ENCODE measurements around the gene STAT5A.

The STAT5A gene

DNA sequence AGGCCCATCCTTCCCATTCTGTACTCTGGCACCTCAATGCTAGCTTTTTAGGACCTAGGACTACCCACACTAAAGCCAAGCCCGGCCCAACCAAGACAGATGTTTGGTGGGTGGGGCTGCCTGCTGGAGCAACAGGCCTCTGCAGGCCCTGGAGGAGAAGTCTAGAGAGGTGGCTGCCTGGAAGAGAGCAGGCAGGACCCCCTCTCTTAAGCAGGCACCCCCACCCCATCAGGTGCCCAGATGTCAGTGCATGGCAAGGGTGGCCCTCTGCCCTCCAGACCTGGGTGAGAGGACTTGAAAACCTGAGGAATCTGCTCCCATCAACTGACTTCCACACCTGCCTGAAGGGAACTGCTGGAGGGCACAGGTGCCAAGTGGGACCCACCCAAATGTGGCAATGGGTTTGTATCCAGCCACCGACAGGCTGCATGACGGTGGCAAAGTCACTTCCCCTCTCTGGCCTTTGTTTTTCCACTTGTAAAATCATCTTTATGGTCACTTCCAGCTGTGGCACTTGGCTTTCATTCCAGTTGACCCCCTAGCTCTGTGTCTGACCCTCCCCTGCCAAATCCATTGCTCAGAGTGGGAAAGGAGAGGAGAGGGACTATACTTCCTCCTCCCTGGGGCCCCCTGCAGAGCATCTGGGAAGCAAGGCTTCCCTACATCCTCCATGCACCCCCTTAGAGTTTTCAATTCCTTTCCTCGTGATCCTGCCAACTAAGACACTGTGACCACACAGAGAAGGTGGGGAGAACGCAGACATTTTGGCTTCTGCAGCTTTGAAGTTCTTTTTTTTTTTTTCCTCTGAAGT lies 1.7 kb upstream of the STAT5A start:
- TF ChIP-seq CTCF (IDR thresholded peaks at IDR 0.05; ENCODE audit: borderline replicate concordance, extremely low read depth, low read length, poor library complexity, severe bottlenecking) = no peak
- no peak for TF ChIP-seq EZH2 (IDR thresholded peaks at IDR 0.05; ENCODE audit: borderline replicate concordance, low read depth, low read length, severe bottlenecking)
- Histone ChIP-seq H3K4me2 (ENCODE audit: insufficient read depth, low read length) (no peak overlapping the region), H3K4me3 (ENCODE audit: low read depth in 1 of 2, low read length in 2 of 2) (no peak overlapping the region), H3K27me3 (ENCODE audit: insufficient read depth, low read length, poor library complexity) (peaks cover 34% of the 10 kb centered on the region), H3K27ac (ENCODE audit: low read length) (no peak overlapping the region), H3K4me1 (ENCODE audit: insufficient read depth, low read length) (peaks cover 24% of the 10 kb centered on the region), H4K20me1 (ENCODE audit: insufficient read depth, low read length) (peaks cover 3% of the 10 kb centered on the region; the same call in 1 of the 2 replicates), H3K79me2 (ENCODE audit: insufficient read depth, low read length) (no peaks in the 10 kb centered on the region), H3K9me3 (ENCODE audit: insufficient read depth, low read length, severe bottlenecking) (no peaks in the 10 kb centered on the region), H3K36me3 (ENCODE audit: insufficient read depth, low read length) (no peaks in the 10 kb centered on the region), H2AFZ (ENCODE audit: low read depth, low read length) (no peak overlapping the region), H3K9ac (ENCODE audit: low read depth, low read length) (no peak overlapping the region)
- ATAC-seq (ENCODE audit: insufficient read depth, low read depth) = no peak
- no peak for DNase-seq

GRCh38 chr17:42287305-42287976 lies 857 bp upstream of the STAT5A start:
- Histone ChIP-seq H3K4me1 (ENCODE audit: insufficient read depth, low read length) (peaks cover 24% of the 10 kb centered on the region), H3K27ac (ENCODE audit: low read length) (no peak overlapping the region), H3K4me3 (ENCODE audit: low read depth in 1 of 2, low read length in 2 of 2) (peak overlapping the region; percentile 35 to 60; a peak in 3 of 4 replicates), H3K4me2 (ENCODE audit: insufficient read depth, low read length) (peak overlapping the region; percentile 77), H3K9me3 (ENCODE audit: insufficient read depth, low read length, severe bottlenecking) (no peaks in the 10 kb centered on the region), H4K20me1 (ENCODE audit: insufficient read depth, low read length) (peaks cover 3% of the 10 kb centered on the region; the same call in 1 of the 2 replicates), H3K27me3 (ENCODE audit: insufficient read depth, low read length, poor library complexity) (peaks cover 34% of the 10 kb centered on the region), H2AFZ (ENCODE audit: low read depth, low read length) (peak overlapping the region; percentile 73), H3K79me2 (ENCODE audit: insufficient read depth, low read length) (no peaks in the 10 kb centered on the region), H3K9ac (ENCODE audit: low read depth, low read length) (peak overlapping the region; percentile 56; the same call in 1 of the 2 replicates), H3K36me3 (ENCODE audit: insufficient read depth, low read length) (no peaks in the 10 kb centered on the region)
- ATAC-seq (ENCODE audit: insufficient read depth, low read depth) (no peak), DNase-seq (no peak)
- no peak for TF ChIP-seq EZH2 (IDR thresholded peaks at IDR 0.05; ENCODE audit: borderline replicate concordance, low read depth, low read length, severe bottlenecking)
- no peak for TF ChIP-seq CTCF (IDR thresholded peaks at IDR 0.05; ENCODE audit: borderline replicate concordance, extremely low read depth, low read length, poor library complexity, severe bottlenecking)

- no peaks in the 10 kb centered on the region for H3K36me3 ChIP-seq (ENCODE audit: insufficient read depth, low read length)
- H4K20me1 ChIP-seq (ENCODE audit: insufficient read depth, low read length) = peaks cover 3% of the 10 kb centered on the region; the same call in 1 of the 2 replicates
- H3K9ac ChIP-seq (ENCODE audit: low read depth, low read length) = peak overlapping the region; percentile 56; the same call in 1 of the 2 replicates
- peak overlapping the region; percentile 77 for H3K4me2 ChIP-seq (ENCODE audit: insufficient read depth, low read length)
- peak overlapping the region in 1 of 2 experiments; percentile 60; a peak in 2 of 4 replicates for H3K4me3 ChIP-seq (ENCODE audit: low read depth in 1 of 2, low read length in 2 of 2)
- H3K79me2 ChIP-seq (ENCODE audit: insufficient read depth, low read length) = no peaks in the 10 kb centered on the region
- TF ChIP-seq CTCF (IDR thresholded peaks at IDR 0.05; ENCODE audit: borderline replicate concordance, extremely low read depth, low read length, poor library complexity, severe bottlenecking) (no peak), EZH2 (IDR thresholded peaks at IDR 0.05; ENCODE audit: borderline replicate concordance, low read depth, low read length, severe bottlenecking) (no peak)
- H3K4me1 ChIP-seq (ENCODE audit: insufficient read depth, low read length) = peaks cover 24% of the 10 kb centered on the region
- H2AFZ ChIP-seq (ENCODE audit: low read depth, low read length) = peak overlapping the region; percentile 73; the same call in 1 of the 2 replicates
- no peak overlapping the region for H3K27ac ChIP-seq (ENCODE audit: low read length)
- peaks cover 34% of the 10 kb centered on the region for H3K27me3 ChIP-seq (ENCODE audit: insufficient read depth, low read length, poor library complexity)
- ATAC-seq (ENCODE audit: insufficient read depth, low read depth) = peak; percentile 22; the same call in 1 of the 3 replicates
- peak; percentile 41 for DNase-seq
- H3K9me3 ChIP-seq (ENCODE audit: insufficient read depth, low read length, severe bottlenecking) = no peaks in the 10 kb centered on the region
Measured at GRCh38 chr17:42288803-42289610, 709 bp downstream of the STAT5A start.

Data from DND-41 (cell line).